ENCODE results near the gene ATP2A2. TPM values are rescaled to one million over a fixed set of nuclear protein-coding genes. Genes with fewer than 3 reads are reported as not detected.

The ATP2A2 gene
- total and polyA plus RNA-seq, 2 experiments from 2014 or later: 47.2 to 225 TPM

- Mint-ChIP-seq H3K4me1 (peaks cover 38% of the 10 kb centered on the region), H3K27ac (peak overlapping the region; percentile 35; the same call in 1 of the 2 replicates), H3K9me3 (no peaks in the 10 kb centered on the region), H3K27me3 (ENCODE audit: insufficient read depth, low read depth, poor library complexity) (peaks cover 15% of the 10 kb centered on the region), H3K4me3 (peak overlapping the region; percentile 85), H3K36me3 (ENCODE audit: low read depth) (peaks cover 29% of the 10 kb centered on the region)
- ATAC-seq (no peak), DNase-seq (ENCODE audit: low spot score) (peak; percentile 24)
- peaks cover 31% of the 10 kb centered on the region for H3K79me2 ChIP-seq (replicated peaks; ENCODE audit: insufficient read depth)
- peaks cover 12% of the 10 kb centered on the region for H3K27me3 ChIP-seq (ENCODE audit: insufficient read depth)
- H3K27ac ChIP-seq (ENCODE audit: low read depth): no peak overlapping the region
- H3K36me3 ChIP-seq (ENCODE audit: insufficient read depth): peaks cover 22% of the 10 kb centered on the region; the same call in 1 of the 2 replicates
- H3K9me2 ChIP-seq (ENCODE audit: insufficient read depth): no peaks in the 10 kb centered on the region
- H4K20me1 ChIP-seq (replicated peaks; ENCODE audit: insufficient read depth): peaks cover 23% of the 10 kb centered on the region
- H3K4me1 ChIP-seq (ENCODE audit: insufficient read depth): peaks cover 35% of the 10 kb centered on the region
- TF ChIP-seq, protein P1, sequence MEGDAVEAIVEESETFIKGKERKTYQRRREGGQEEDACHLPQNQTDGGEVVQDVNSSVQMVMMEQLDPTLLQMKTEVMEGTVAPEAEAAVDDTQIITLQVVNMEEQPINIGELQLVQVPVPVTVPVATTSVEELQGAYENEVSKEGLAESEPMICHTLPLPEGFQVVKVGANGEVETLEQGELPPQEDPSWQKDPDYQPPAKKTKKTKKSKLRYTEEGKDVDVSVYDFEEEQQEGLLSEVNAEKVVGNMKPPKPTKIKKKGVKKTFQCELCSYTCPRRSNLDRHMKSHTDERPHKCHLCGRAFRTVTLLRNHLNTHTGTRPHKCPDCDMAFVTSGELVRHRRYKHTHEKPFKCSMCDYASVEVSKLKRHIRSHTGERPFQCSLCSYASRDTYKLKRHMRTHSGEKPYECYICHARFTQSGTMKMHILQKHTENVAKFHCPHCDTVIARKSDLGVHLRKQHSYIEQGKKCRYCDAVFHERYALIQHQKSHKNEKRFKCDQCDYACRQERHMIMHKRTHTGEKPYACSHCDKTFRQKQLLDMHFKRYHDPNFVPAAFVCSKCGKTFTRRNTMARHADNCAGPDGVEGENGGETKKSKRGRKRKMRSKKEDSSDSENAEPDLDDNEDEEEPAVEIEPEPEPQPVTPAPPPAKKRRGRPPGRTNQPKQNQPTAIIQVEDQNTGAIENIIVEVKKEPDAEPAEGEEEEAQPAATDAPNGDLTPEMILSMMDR (conservative IDR thresholded peaks at IDR 0.05; ENCODE audit: low read depth in 2 of 2): no peak
- TF ChIP-seq ZNF114 (CRISPR knock-in tag; IDR thresholded peaks at IDR 0.05) (no peak), CREB1 (CRISPR knock-in tag; IDR thresholded peaks at IDR 0.05; ENCODE audit: low read depth) (no peak), EZH2 (IDR thresholded peaks at IDR 0.05; ENCODE audit: low read depth, unreplicated experiment) (no peak), NANOG (IDR thresholded peaks at IDR 0.05; ENCODE audit: borderline replicate concordance) (no peak), REST (IDR thresholded peaks at IDR 0.05; ENCODE audit: unreplicated experiment) (no peak), JUNB (IDR thresholded peaks at IDR 0.05; ENCODE audit: unreplicated experiment) (no peak), ETS1 (IDR thresholded peaks at IDR 0.05) (no peak), EZH2phosphoT487 (IDR thresholded peaks at IDR 0.05; ENCODE audit: unreplicated experiment) (no peak), STAT1 (IDR thresholded peaks at IDR 0.05; ENCODE audit: unreplicated experiment) (no peak), ZNF331 (CRISPR knock-in tag; IDR thresholded peaks at IDR 0.05; ENCODE audit: low read depth) (no peak), POLR2AphosphoS5 (IDR thresholded peaks at IDR 0.05; ENCODE audit: low read depth) (no peak)
- TF ChIP-seq, protein P2, sequence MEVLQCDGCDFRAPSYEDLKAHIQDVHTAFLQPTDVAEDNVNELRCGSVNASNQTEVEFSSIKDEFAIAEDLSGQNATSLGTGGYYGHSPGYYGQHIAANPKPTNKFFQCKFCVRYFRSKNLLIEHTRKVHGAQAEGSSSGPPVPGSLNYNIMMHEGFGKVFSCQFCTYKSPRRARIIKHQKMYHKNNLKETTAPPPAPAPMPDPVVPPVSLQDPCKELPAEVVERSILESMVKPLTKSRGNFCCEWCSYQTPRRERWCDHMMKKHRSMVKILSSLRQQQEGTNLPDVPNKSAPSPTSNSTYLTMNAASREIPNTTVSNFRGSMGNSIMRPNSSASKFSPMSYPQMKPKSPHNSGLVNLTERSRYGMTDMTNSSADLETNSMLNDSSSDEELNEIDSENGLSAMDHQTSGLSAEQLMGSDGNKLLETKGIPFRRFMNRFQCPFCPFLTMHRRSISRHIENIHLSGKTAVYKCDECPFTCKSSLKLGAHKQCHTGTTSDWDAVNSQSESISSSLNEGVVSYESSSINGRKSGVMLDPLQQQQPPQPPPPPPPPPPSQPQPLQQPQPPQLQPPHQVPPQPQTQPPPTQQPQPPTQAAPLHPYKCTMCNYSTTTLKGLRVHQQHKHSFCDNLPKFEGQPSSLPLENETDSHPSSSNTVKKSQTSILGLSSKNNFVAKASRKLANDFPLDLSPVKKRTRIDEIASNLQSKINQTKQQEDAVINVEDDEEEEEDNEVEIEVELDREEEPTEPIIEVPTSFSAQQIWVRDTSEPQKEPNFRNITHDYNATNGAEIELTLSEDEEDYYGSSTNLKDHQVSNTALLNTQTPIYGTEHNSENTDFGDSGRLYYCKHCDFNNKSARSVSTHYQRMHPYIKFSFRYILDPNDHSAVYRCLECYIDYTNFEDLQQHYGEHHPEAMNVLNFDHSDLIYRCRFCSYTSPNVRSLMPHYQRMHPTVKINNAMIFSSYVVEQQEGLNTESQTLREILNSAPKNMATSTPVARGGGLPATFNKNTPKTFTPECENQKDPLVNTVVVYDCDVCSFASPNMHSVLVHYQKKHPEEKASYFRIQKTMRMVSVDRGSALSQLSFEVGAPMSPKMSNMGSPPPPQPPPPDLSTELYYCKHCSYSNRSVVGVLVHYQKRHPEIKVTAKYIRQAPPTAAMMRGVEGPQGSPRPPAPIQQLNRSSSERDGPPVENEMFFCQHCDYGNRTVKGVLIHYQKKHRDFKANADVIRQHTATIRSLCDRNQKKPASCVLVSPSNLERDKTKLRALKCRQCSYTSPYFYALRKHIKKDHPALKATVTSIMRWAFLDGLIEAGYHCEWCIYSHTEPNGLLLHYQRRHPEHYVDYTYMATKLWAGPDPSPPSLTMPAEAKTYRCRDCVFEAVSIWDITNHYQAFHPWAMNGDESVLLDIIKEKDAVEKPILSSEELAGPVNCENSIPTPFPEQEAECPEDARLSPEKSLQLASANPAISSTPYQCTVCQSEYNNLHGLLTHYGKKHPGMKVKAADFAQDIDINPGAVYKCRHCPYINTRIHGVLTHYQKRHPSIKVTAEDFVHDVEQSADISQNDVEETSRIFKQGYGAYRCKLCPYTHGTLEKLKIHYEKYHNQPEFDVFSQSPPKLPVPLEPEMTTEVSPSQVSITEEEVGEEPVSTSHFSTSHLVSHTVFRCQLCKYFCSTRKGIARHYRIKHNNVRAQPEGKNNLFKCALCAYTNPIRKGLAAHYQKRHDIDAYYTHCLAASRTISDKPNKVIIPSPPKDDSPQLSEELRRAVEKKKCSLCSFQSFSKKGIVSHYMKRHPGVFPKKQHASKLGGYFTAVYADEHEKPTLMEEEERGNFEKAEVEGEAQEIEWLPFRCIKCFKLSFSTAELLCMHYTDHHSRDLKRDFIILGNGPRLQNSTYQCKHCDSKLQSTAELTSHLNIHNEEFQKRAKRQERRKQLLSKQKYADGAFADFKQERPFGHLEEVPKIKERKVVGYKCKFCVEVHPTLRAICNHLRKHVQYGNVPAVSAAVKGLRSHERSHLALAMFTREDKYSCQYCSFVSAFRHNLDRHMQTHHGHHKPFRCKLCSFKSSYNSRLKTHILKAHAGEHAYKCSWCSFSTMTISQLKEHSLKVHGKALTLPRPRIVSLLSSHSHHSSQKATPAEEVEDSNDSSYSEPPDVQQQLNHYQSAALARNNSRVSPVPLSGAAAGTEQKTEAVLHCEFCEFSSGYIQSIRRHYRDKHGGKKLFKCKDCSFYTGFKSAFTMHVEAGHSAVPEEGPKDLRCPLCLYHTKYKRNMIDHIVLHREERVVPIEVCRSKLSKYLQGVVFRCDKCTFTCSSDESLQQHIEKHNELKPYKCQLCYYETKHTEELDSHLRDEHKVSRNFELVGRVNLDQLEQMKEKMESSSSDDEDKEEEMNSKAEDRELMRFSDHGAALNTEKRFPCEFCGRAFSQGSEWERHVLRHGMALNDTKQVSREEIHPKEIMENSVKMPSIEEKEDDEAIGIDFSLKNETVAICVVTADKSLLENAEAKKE (CRISPR knock-in tag; IDR thresholded peaks at IDR 0.05): no peak
- peak overlapping the region; percentile 86 for H2AFZ ChIP-seq
- H3F3A ChIP-seq (replicated peaks; ENCODE audit: low read depth): no peaks in the 10 kb centered on the region
- peak overlapping the region; percentile 96 for H3K4me3 ChIP-seq
- H3K4me2 ChIP-seq: peak overlapping the region; percentile 90
Observed at GRCh38 chr12:110279566-110280375, 1.3 kb upstream of the ATP2A2 start.
